ENCODE results near the gene UAP1L1.

The UAP1L1 gene

GRCh38 chr9:137110911-137111787 lies 33.8 kb downstream of the UAP1L1 start:
- Histone ChIP-seq H3K27ac (ENCODE audit: extremely low read depth, low read depth, low read length) (no peak overlapping the region), H3K4me3 (ENCODE audit: low read depth, low read length) (no peak overlapping the region), H3K4me1 (ENCODE audit: control insufficient read depth, insufficient read depth, low read length) (no peaks in the 10 kb centered on the region), H3K36me3 (ENCODE audit: control insufficient read depth in 2 of 2, insufficient read depth in 1 of 2, low read length in 2 of 2) (peaks cover 0 to 38% of the 10 kb centered on the region in 2 experiments; a peak in 1 of 3 replicates), H3K9me3 (ENCODE audit: control insufficient read depth, insufficient read depth, low read depth, low read length) (no peaks in the 10 kb centered on the region)
- ChIA-PET CTCF (no interaction called here), POLR2A (no interaction called here)
- peak; percentile 59; the same call in 1 of the 2 replicates for TF ChIP-seq BCL11A (tag by site-specific recombination; IDR thresholded peaks at IDR 0.05; ENCODE audit: low read depth)
- no peak for TF ChIP-seq ZNF610 (tag by site-specific recombination; IDR thresholded peaks at IDR 0.05; ENCODE audit: borderline replicate concordance)
- no peak for TF ChIP-seq PRDM2 (tag by site-specific recombination; IDR thresholded peaks at IDR 0.05; ENCODE audit: borderline replicate concordance)
- TF ChIP-seq BCL11B (tag by site-specific recombination; IDR thresholded peaks at IDR 0.05; ENCODE audit: low read depth) = peak; percentile 35; the same call in 1 of the 2 replicates
- TF ChIP-seq IKZF3 (tag by site-specific recombination; IDR thresholded peaks at IDR 0.05) = no peak

DNA sequence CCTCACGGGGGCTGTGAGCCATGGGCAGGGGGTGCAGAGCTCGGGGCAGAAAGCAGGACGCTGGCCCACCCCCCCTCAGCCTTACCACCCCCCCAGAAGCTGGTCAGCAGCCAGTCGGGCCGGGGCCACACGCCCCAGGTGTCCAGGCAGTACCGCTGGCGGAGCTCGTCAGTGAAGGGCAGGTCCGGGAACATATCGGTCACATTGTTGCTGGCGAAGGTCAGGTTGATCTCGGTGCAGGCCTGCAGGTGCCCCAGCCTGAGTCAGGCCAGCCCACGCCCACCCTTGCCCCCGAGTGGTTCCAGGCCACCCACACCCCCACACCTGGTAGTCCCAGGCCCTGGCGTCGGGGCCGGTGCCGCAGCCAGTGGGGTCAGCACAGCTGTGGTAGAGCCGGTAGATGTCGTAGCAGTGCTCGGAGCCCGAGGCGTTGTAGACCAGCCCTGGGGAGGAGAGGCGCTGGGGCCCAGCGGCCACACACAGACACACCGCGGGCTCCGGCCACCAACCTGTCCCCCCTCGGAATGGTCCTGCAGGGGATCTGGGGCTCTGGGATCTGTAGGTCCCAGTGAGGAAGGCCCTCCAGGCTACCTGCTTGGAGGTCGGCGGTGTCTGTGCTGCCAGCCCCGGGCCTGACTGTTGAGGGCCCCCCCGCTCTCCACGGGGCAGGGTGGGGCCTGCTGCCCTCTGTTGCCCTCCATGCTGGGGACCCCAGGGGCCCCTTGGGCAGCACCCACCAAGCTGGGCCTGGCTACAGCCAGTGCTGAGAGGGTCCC lies 34.7 kb downstream of the UAP1L1 start:
- ChIA-PET CTCF (interaction anchor here (1.2 to 1.9 kb wide), 2 partner anchors 44 to 83 kb away, joined by 4 read pairs; no protein-coding TSS in a partner anchor), POLR2A (no interaction called here)
- Histone ChIP-seq H3K9me3 (ENCODE audit: control insufficient read depth, insufficient read depth, low read depth, low read length) (no peaks in the 10 kb centered on the region), H3K4me3 (ENCODE audit: low read depth, low read length) (no peak overlapping the region), H3K4me1 (ENCODE audit: control insufficient read depth, insufficient read depth, low read length) (no peaks in the 10 kb centered on the region), H3K36me3 (ENCODE audit: control insufficient read depth in 2 of 2, insufficient read depth in 1 of 2, low read length in 2 of 2) (peaks cover 0 to 31% of the 10 kb centered on the region in 2 experiments; a peak in 1 of 3 replicates), H3K27ac (ENCODE audit: extremely low read depth, low read depth, low read length) (no peak overlapping the region)
- TF ChIP-seq ZNF530 (tag by site-specific recombination; IDR thresholded peaks at IDR 0.05; ENCODE audit: low read depth) = no peak
- no peak for TF ChIP-seq SALL2 (tag by site-specific recombination; IDR thresholded peaks at IDR 0.05; ENCODE audit: borderline replicate concordance)
- TF ChIP-seq FEZF1 (tag by site-specific recombination; IDR thresholded peaks at IDR 0.05) = no peak
- TF ChIP-seq ZBTB6 (tag by site-specific recombination; IDR thresholded peaks at IDR 0.05) = no peak
- TF ChIP-seq BCL11B (tag by site-specific recombination; IDR thresholded peaks at IDR 0.05; ENCODE audit: low read depth) = no peak
- TF ChIP-seq HOXA7 (CRISPR knock-in tag; IDR thresholded peaks at IDR 0.05; ENCODE audit: borderline replicate concordance) = no peak
- TF ChIP-seq, protein P1, sequence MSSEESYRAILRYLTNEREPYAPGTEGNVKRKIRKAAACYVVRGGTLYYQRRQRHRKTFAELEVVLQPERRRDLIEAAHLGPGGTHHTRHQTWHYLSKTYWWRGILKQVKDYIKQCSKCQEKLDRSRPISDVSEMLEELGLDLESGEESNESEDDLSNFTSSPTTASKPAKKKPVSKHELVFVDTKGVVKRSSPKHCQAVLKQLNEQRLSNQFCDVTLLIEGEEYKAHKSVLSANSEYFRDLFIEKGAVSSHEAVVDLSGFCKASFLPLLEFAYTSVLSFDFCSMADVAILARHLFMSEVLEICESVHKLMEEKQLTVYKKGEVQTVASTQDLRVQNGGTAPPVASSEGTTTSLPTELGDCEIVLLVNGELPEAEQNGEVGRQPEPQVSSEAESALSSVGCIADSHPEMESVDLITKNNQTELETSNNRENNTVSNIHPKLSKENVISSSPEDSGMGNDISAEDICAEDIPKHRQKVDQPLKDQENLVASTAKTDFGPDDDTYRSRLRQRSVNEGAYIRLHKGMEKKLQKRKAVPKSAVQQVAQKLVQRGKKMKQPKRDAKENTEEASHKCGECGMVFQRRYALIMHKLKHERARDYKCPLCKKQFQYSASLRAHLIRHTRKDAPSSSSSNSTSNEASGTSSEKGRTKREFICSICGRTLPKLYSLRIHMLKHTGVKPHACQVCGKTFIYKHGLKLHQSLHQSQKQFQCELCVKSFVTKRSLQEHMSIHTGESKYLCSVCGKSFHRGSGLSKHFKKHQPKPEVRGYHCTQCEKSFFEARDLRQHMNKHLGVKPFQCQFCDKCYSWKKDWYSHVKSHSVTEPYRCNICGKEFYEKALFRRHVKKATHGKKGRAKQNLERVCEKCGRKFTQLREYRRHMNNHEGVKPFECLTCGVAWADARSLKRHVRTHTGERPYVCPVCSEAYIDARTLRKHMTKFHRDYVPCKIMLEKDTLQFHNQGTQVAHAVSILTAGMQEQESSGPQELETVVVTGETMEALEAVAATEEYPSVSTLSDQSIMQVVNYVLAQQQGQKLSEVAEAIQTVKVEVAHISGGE (tag by site-specific recombination; conservative IDR thresholded peaks at IDR 0.05; ENCODE audit: low read depth) = no peak
- TF ChIP-seq ZNF488 (tag by site-specific recombination; IDR thresholded peaks at IDR 0.05) = no peak
- no peak for TF ChIP-seq ZNF548 (tag by site-specific recombination; IDR thresholded peaks at IDR 0.05)
- no peak for TF ChIP-seq ZBTB1 (tag by site-specific recombination; IDR thresholded peaks at IDR 0.05)
- TF ChIP-seq ZNF501 (tag by site-specific recombination; IDR thresholded peaks at IDR 0.05) = no peak
- TF ChIP-seq, protein P2, sequence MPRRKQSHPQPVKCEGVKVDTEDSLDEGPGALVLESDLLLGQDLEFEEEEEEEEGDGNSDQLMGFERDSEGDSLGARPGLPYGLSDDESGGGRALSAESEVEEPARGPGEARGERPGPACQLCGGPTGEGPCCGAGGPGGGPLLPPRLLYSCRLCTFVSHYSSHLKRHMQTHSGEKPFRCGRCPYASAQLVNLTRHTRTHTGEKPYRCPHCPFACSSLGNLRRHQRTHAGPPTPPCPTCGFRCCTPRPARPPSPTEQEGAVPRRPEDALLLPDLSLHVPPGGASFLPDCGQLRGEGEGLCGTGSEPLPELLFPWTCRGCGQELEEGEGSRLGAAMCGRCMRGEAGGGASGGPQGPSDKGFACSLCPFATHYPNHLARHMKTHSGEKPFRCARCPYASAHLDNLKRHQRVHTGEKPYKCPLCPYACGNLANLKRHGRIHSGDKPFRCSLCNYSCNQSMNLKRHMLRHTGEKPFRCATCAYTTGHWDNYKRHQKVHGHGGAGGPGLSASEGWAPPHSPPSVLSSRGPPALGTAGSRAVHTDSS (tag by site-specific recombination; IDR thresholded peaks at IDR 0.05) = no peak
- TF ChIP-seq ZNF571 (tag by site-specific recombination; IDR thresholded peaks at IDR 0.05) = no peak
- no peak for TF ChIP-seq SCRT1 (tag by site-specific recombination; IDR thresholded peaks at IDR 0.05; ENCODE audit: borderline replicate concordance)
